GM18519 (cell line): ENCODE data around the gene PA2G4.

Source experiments
- ATAC-seq: cut with Tn5 transposase; IDR thresholded peaks from one replicate; pipeline ENCODE4 v1.9.1; 2021; ENCODE audit warnings: mild to moderate bottlenecking, moderate library complexity; ENCODE audit not compliant: unreplicated experiment, low FRiP score

PA2G4 gene

DNA sequence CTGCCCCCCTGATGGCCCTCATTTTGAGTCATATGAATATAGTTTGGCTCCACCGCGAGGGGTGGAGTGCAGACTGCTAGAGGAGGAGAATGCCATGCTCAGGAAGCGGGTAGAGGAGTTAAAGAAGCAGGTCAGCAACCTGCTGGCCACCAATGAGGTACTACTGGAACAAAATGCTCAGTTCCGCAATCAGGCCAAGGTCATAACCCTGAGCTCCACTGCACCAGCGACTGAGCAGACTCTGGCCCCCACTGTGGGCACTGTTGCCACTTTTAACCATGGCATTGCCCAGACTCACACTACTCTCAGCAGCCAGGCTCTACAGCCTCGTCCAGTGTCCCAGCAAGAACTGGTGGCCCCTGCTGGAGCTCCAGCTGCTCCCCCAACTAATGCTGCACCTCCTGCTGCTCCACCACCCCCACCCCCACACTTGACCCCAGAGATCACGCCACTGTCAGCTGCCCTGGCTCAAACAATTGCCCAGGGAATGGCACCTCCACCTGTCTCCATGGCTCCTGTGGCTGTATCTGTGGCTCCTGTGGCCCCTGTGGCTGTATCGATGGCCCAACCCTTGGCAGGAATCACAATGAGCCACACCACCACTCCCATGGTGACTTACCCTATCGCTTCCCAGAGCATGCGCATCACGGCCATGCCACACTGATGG lies 17.0 kb downstream of the PA2G4 start:
- no peak for ATAC-seq

DNA sequence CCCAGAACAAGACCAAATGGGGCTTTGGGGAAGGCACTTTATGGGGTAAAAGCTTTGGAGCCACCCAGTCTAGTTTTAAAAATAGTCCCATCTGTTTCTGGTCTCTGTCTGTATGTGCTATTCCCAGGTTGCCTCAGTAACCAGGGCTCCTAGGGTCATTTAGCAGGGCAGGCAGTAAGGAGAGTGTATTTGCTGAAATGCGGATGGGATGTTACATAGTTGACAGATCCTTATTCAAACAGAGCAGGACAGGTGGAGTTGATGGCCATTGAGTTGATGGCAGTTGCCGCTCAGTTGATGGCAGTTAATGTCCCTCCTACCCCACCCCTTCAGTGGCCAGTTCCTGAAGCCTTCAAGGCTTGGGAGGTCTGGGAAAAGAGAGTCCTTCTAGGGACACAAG lies 18.3 kb downstream of the PA2G4 start:
- no peak for ATAC-seq

- no peak for ATAC-seq
These were observed 19.8 kb downstream of the PA2G4 start for GRCh38 chr12:56124133-56124532.

DNA sequence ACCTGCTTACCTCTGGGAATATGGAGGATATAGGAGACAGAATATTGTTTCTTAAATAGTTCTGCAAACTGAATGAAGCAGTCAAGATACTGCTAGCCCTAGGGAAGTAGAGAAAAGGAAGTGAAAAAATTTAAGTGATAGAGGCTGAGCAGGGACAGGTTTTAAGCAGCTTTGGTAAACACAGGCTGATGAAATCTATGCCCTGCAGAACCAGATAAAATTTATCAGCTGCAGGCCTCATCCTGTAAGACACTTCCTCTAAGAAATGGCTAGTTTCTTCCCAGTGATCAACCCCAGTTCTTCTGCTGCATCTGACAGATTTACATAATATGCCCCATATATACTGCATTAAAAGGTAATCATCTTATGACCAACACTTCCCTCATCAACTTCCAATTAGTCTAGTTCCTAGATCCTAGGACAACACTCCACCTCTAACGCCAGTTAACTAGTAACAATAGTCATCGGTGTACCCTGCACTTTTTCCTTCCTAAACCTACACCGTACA lies 22.4 kb downstream of the PA2G4 start:
- ATAC-seq, result no peak

DNA sequence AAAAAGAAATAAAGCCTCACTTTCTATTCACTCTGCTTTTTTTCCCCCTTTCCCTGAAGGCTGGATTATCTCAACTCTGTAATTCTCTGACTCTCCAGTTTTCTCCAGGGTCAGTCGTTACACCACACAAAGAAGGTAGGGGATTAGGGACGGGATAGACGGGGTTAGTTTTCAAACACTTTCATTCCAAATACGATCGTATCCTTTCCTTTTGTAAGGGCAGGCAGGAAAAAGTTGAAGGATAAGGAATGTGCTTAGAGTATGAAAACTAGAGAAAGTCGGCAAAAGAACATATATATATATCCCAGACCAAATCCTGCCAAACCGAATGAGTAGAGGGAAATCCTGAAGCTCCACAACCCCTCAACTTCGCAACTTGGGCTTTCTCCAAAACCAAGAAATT lies 23.1 kb downstream of the PA2G4 start:
- ATAC-seq, result no peak

GRCh38 chr12:56127888-56128669 lies 23.7 kb downstream of the PA2G4 start, which contains the start of gene ESYT1:
ESYT1 (plus strand) TSS chr12:56128267; CDS start chr12:56128320, 53 bp downstream.
- ATAC-seq, result peak; percentile 74

DNA sequence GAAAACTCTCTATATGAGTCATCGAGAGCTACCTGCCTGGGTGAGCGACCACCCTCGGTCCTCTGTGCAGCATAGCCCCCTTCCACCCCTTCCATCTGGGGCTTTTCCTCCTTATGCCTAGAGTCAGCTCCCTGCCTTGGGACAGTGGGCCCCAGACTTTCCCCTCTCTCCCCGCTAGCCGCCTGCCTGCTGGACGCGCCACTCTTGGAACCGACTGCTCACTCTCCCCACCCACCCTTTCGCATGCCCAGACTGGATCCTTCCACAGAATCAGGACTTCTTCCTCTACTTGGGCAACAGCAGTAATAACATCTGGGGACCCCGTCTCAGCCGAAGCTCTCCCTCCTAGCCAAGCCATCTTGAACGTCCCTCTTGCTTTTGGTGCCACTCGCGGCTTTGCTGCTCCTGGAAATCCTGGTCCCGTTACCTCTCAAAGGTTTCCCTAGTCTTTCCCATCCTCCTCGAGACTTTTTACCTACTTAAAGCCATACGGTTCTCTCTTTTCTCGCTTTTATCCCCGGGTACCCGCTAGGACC lies 24.4 kb downstream of the PA2G4 start:
- ATAC-seq, result no peak

GRCh38 chr12:56129206-56129941 lies 25.0 kb downstream of the PA2G4 start:
- no peak for ATAC-seq

GRCh38 chr12:56129942-56130495 lies 25.7 kb downstream of the PA2G4 start:
- no peak for ATAC-seq

- no peak for ATAC-seq
These were observed 26.5 kb downstream of the PA2G4 start for GRCh38 chr12:56130876-56131275.

GRCh38 chr12:56134897-56135296 lies 30.5 kb downstream of the PA2G4 start:
- no peak for ATAC-seq

DNA sequence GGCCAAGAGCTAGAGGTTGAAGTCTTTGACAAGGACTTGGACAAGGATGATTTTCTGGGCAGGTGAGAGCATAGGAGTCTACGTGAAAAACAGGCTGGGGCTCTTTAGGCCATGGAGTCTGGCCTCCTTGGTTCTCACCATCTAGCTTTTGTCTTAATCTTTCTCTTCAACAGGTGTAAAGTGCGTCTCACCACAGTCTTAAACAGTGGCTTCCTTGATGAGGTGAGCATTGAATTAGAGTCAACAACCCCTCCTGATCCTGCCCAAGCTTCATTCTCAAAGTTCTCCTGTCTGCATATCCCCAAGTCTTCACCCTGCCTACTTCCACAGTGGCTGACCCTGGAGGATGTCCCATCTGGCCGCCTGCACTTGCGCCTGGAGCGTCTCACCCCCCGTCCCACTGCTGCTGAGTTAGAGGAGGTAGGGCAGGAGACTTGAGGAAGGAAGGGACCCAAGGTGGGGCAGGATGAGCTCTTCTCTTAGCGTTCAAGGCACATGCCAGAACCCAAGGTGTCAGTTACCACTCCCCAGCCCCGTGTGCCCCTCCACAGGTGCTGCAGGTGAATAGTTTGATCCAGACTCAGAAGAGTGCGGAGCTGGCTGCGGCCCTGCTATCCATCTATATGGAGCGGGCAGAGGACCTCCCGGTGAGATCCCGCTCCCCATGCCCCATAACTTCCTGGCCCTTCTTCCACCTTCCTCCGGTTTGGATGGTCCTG lies 33.7 kb downstream of the PA2G4 start:
- ATAC-seq, result no peak

DNA sequence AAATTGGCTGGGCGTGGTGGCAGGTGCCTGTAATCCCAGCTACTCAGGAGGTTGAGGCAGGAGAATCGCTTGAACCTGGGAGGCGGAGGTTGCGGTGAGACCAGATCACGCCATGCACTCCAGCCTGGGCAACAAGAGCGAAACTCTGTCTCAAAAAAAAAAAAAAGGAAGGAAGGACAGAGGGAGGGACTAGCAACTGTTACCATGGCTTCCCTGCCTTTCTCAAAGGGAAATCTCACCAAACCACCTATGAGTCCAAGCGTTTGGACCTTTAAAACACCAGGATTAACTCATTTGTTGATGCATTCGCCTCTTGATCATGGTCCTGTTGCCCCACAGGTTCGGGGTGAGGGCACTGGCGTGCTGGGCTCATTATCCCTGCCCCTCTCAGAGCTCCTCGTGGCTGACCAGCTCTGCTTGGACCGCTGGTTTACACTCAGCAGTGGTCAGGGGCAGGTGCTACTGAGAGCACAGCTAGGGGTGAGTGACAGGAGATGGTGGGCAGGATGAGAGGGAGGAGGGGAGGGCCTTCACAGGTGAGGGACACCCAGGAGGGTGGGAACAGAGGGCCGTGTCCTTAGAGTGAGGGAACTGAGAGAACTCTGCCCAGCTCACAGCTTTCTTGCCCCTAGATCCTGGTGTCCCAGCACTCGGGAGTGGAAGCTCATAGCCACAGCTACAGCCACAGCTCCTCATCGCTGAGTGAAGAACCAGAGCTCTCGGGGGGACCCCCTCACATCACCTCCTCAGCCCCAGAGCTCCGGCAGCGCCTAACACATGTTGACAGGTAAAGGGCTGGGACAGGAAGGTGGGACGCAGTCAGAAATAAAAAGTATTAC lies 37.8 kb downstream of the PA2G4 start:
- ATAC-seq, result no peak

DNA sequence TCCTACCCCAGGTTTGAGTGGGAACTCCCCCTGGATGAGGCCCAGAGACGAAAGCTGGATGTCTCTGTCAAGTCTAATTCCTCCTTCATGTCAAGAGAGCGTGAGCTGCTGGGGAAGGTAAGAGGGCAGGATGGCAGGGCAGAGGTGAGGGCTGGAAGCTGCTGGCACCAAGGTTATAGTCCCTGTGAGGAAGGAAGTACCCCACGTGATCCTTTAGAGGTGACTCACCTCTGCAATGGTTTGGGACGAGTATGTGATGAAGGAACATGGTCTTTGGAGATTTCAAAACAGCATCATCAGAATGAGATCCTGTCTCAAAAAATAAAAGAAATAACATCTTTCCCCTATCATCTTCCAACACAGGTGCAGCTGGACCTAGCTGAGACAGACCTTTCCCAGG lies 38.9 kb downstream of the PA2G4 start:
- ATAC-seq, result no peak

GRCh38 chr12:56143870-56144269 lies 39.5 kb downstream of the PA2G4 start:
- no peak for ATAC-seq

DNA sequence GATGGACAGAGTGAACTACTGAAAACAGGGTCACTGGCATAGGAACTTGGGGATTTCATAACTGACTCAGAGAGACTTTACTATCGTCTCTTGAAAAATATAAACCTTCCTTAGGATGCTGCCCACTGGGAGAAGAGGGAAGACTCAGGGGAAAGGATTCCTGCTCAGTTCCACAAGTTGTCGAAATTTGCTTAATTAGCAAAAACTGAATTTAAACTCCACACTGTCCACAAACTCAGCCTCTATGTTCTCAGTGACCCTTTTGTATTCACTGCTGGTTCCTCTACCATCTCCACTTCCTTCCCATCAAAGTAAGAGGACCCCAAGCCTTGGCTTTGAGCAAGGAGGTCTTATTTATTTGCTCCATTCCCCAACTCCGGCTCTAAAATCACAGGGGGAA lies 40.9 kb downstream of the PA2G4 start:
- ATAC-seq, result no peak

- no peak for ATAC-seq
These were observed 42.4 kb downstream of the PA2G4 start for GRCh38 chr12:56146492-56147460.

GRCh38 chr12:56150563-56150962 lies 46.2 kb downstream of the PA2G4 start:
- no peak for ATAC-seq
